ENCODE results near the gene THRAP3. TPM values are rescaled to one million over a fixed set of nuclear protein-coding genes. Genes with fewer than 3 reads are reported as not detected.
A peak's percentile ranks its signal among the peaks of the same experiment; 100 is the strongest.

The THRAP3 gene
- total RNA-seq, 1 experiment from 2014 or later: 160 TPM

GRCh38 chr1:36285443-36286101 is 61.3 kb downstream of the THRAP3 start:
- no peak overlapping the region for H3K4me3 Mint-ChIP-seq
- ChIA-PET CTCF (interaction anchor here (0.7 to 2.3 kb wide), 42 partner anchors 10 to 1652 kb away, joined by 3 to 54 read pairs (median 6); partner anchors contain the start of genes SH3D21, THRAP3 and TRAPPC3), POLR2A (interaction anchor here (1.3 kb wide), 1 partner anchor 136 kb away, joined by 4 read pairs; the partner anchor contains the start of gene TRAPPC3)
- peak overlapping the region; percentile 57; the same call in 1 of the 2 replicates for H3K27ac Mint-ChIP-seq
- H3K4me1 Mint-ChIP-seq: no peaks in the 10 kb centered on the region
- TF ChIP-seq, protein P1, sequence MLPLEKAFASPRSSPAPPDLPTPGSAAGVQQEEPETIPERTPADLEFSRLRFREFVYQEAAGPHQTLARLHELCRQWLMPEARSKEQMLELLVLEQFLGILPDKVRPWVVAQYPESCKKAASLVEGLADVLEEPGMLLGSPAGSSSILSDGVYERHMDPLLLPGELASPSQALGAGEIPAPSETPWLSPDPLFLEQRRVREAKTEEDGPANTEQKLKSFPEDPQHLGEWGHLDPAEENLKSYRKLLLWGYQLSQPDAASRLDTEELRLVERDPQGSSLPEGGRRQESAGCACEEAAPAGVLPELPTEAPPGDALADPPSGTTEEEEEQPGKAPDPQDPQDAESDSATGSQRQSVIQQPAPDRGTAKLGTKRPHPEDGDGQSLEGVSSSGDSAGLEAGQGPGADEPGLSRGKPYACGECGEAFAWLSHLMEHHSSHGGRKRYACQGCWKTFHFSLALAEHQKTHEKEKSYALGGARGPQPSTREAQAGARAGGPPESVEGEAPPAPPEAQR (CRISPR knock-in tag; IDR thresholded peaks at IDR 0.05): no peak
- TF ChIP-seq, protein P2, sequence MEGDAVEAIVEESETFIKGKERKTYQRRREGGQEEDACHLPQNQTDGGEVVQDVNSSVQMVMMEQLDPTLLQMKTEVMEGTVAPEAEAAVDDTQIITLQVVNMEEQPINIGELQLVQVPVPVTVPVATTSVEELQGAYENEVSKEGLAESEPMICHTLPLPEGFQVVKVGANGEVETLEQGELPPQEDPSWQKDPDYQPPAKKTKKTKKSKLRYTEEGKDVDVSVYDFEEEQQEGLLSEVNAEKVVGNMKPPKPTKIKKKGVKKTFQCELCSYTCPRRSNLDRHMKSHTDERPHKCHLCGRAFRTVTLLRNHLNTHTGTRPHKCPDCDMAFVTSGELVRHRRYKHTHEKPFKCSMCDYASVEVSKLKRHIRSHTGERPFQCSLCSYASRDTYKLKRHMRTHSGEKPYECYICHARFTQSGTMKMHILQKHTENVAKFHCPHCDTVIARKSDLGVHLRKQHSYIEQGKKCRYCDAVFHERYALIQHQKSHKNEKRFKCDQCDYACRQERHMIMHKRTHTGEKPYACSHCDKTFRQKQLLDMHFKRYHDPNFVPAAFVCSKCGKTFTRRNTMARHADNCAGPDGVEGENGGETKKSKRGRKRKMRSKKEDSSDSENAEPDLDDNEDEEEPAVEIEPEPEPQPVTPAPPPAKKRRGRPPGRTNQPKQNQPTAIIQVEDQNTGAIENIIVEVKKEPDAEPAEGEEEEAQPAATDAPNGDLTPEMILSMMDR (IDR thresholded peaks at IDR 0.05): peak; percentile 55
- peaks cover 62% of the 10 kb centered on the region for H3K36me3 Mint-ChIP-seq
- H3K27me3 Mint-ChIP-seq (ENCODE audit: low read depth): no peaks in the 10 kb centered on the region
- DNase-seq (ENCODE audit: low spot score) (peak; percentile 44), ATAC-seq (peak; percentile 71)
- no peaks in the 10 kb centered on the region for H3K9me3 Mint-ChIP-seq

DNA sequence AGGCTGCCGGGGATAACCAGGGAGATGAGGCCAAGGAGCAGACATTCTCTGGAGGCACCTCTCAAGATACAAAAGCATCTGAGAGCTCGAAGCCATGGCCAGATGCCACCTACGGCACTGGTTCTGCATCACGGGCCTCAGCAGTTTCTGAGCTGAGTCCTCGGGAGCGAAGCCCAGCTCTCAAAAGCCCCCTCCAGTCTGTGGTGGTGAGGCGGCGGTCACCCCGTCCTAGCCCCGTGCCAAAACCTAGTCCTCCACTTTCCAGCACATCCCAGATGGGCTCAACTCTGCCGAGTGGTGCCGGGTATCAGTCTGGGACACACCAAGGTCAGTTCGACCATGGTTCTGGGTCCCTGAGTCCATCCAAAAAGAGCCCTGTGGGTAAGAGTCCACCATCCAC is 62.6 kb downstream of the THRAP3 start:
- Mint-ChIP-seq H3K27me3 (ENCODE audit: low read depth) (no peaks in the 10 kb centered on the region), H3K9me3 (no peaks in the 10 kb centered on the region), H3K4me3 (no peak overlapping the region), H3K36me3 (peaks cover 74% of the 10 kb centered on the region), H3K27ac (no peak overlapping the region), H3K4me1 (no peaks in the 10 kb centered on the region)
- no peak for TF ChIP-seq KAT7 (CRISPR knock-in tag; IDR thresholded peaks at IDR 0.05; ENCODE audit: borderline replicate concordance)
- no peak for TF ChIP-seq AFF4 (CRISPR knock-in tag; IDR thresholded peaks at IDR 0.05; ENCODE audit: borderline replicate concordance)
- no peak for TF ChIP-seq ELF4 (CRISPR knock-in tag; IDR thresholded peaks at IDR 0.05; ENCODE audit: low read depth)
- no peak for TF ChIP-seq JAZF1 (CRISPR knock-in tag; IDR thresholded peaks at IDR 0.05)
- TF ChIP-seq, protein P3, sequence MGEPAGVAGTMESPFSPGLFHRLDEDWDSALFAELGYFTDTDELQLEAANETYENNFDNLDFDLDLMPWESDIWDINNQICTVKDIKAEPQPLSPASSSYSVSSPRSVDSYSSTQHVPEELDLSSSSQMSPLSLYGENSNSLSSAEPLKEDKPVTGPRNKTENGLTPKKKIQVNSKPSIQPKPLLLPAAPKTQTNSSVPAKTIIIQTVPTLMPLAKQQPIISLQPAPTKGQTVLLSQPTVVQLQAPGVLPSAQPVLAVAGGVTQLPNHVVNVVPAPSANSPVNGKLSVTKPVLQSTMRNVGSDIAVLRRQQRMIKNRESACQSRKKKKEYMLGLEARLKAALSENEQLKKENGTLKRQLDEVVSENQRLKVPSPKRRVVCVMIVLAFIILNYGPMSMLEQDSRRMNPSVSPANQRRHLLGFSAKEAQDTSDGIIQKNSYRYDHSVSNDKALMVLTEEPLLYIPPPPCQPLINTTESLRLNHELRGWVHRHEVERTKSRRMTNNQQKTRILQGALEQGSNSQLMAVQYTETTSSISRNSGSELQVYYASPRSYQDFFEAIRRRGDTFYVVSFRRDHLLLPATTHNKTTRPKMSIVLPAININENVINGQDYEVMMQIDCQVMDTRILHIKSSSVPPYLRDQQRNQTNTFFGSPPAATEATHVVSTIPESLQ (CRISPR knock-in tag; IDR thresholded peaks at IDR 0.05): no peak
- TF ChIP-seq, protein P4, sequence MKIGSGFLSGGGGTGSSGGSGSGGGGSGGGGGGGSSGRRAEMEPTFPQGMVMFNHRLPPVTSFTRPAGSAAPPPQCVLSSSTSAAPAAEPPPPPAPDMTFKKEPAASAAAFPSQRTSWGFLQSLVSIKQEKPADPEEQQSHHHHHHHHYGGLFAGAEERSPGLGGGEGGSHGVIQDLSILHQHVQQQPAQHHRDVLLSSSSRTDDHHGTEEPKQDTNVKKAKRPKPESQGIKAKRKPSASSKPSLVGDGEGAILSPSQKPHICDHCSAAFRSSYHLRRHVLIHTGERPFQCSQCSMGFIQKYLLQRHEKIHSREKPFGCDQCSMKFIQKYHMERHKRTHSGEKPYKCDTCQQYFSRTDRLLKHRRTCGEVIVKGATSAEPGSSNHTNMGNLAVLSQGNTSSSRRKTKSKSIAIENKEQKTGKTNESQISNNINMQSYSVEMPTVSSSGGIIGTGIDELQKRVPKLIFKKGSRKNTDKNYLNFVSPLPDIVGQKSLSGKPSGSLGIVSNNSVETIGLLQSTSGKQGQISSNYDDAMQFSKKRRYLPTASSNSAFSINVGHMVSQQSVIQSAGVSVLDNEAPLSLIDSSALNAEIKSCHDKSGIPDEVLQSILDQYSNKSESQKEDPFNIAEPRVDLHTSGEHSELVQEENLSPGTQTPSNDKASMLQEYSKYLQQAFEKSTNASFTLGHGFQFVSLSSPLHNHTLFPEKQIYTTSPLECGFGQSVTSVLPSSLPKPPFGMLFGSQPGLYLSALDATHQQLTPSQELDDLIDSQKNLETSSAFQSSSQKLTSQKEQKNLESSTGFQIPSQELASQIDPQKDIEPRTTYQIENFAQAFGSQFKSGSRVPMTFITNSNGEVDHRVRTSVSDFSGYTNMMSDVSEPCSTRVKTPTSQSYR (CRISPR knock-in tag; IDR thresholded peaks at IDR 0.05): no peak
- POLR2A ChIA-PET: no interaction called here
- no peak for DNase-seq (ENCODE audit: low spot score)
- ATAC-seq: no peak
- CTCF ChIA-PET: interaction anchor here (0.7 to 2.3 kb wide), 5 partner anchors 33 to 190 kb away, joined by 3 to 22 read pairs (median 3); partner anchors contain the start of gene TRAPPC3
